Gastroesophageal sphincter (tissue), 4 donors: ENCODE results near the gene ACCSL. TPM values are rescaled to one million over a fixed set of nuclear protein-coding genes. Genes with fewer than 3 reads are reported as not detected.

Experiments
- ATAC-seq: fragments of 150-250 bp; one replicate; pipeline ENCODE4 v1.9.1; 2016; ENCODE audit warnings: mild to moderate bottlenecking, moderate library complexity
- H3K27ac ChIP-seq, 4 donors: fragments of 200-600 bp; sonication (generic) in 3 of 4; 1 replicate in 3 of 4; 2 replicates in 1 of 4; pipeline ENCODE4 v1.5.1; 2016 to 2019
- H3K27me3 ChIP-seq: fragments of 200-600 bp; sonication (generic); one replicate; pipeline ENCODE4 v1.5.1; 2019
- H3K36me3 ChIP-seq, 2 donors: fragments of 200-600 bp; sonication (generic); one replicate each; pipeline ENCODE4 v1.5.1; 2019; ENCODE audit warnings: control low read depth in 1 of 2
- H3K4me1 ChIP-seq, 3 donors: fragments of 200-600 bp; sonication (generic); 1 replicate in 2 of 3; 2 replicates in 1 of 3; pipeline ENCODE4 v1.5.1; 2016 to 2019; ENCODE audit warnings: control low read depth in 2 of 3
- H3K4me3 ChIP-seq, 2 donors: fragments of 200-600 bp; sonication (generic); one replicate each; pipeline ENCODE4 v1.5.1; 2019; ENCODE audit warnings: mild to moderate bottlenecking in 1 of 2, moderate library complexity in 1 of 2
- H3K9me3 ChIP-seq, 3 donors: fragments of 200-600 bp; sonication (generic); one replicate each; pipeline ENCODE4 v1.5.1; 2017 to 2019; ENCODE audit warnings: control low read depth in 2 of 3
- EP300 ChIP-seq: sonication (generic); formaldehyde crosslinking; IDR thresholded peaks from one replicate; pipeline ENCODE4 v1.6.1; 2017; ENCODE audit warnings: antibody characterized with exemption, mild to moderate bottlenecking
- POLR2A ChIP-seq, 2 donors: fragments of 450-650 bp; IDR thresholded peaks; one replicate each; pipeline ENCODE4 v1.6.1; 2017; ENCODE audit warnings: antibody characterized with exemption in 2 of 2, mild to moderate bottlenecking in 2 of 2, moderate library complexity in 1 of 2
- POLR2AphosphoS5 ChIP-seq: sonication (generic); formaldehyde crosslinking; IDR thresholded peaks from one replicate; pipeline ENCODE4 v1.6.1; 2017; ENCODE audit warnings: antibody characterized with exemption
- WGBS, 2 donors: methylation state at CpG; one replicate each; pipeline ENCODE4 v1.1.5; 2018; ENCODE audit warnings: low coverage in 1 of 2; 5-methylcytosine and 5-hydroxymethylcytosine counted together
- total RNA-seq, 4 donors: library from RNA; depleted of rRNA; stranded (reverse); fragments of >200 nt; gene quantifications; one replicate each; pipeline ENCODE4 v1.1.0, GENCODE V29; 2016
- TF ChIP-seq, protein P1 (sequence below), 4 experiments: fragments of 200-600 bp in 2 of 4; fragments of 450-650 bp in 2 of 4; sonication (generic) in 1 of 4; IDR thresholded peaks; one replicate each; pipeline ENCODE4 v1.5.1; 2017 to 2019; ENCODE audit warnings: antibody characterized with exemption in 4 of 4, mild to moderate bottlenecking in 2 of 4, moderate library complexity in 2 of 4

Gene ACCSL
- not detected for total RNA-seq

DNA sequence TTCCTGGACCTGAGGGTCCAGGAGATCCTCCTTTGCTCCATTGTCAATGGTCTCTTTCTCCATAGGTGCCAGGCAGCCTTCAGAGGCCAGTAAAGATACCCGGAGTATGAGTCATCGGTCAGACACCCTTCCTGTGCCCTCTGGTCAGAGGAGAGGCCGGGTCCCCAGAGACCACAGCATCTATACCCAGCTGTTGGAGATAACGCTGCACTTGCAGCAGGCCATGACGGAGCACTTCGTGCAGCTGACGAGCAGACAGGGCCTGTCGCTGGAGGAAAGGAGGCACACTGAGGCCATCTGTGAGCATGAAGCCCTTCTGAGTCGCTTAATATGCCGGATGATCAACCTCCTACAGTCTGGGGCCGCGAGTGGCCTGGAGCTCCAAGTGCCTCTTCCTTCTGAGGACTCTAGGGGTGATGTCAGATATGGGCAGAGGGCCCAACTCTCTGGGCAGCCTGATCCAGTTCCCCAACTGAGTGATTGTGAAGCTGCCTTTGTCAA, at the start of gene ACCSL:
ACCSL (plus strand) TSS at position 51 of the 501 bp plus-strand sequence; CDS start at position 107, 56 bp downstream.
- Histone ChIP-seq H3K27me3 (no peaks in the 10 kb centered on the region), H3K9me3 (no peaks in the 10 kb centered on the region), H3K4me1 (no peaks in the 10 kb centered on the region), H3K27ac (no peak within 1 kb of the TSS), H3K4me3 (no peak within 1 kb of the TSS), H3K36me3 (no peaks in the 10 kb centered on the region)
- no peak for TF ChIP-seq EP300
- ATAC-seq, result no peak
- 60% methylated on average over 3 of the region's 12 CpGs; no CpG with 5 or more reads in 1 of the 2 donors for WGBS, 2 donors

DNA sequence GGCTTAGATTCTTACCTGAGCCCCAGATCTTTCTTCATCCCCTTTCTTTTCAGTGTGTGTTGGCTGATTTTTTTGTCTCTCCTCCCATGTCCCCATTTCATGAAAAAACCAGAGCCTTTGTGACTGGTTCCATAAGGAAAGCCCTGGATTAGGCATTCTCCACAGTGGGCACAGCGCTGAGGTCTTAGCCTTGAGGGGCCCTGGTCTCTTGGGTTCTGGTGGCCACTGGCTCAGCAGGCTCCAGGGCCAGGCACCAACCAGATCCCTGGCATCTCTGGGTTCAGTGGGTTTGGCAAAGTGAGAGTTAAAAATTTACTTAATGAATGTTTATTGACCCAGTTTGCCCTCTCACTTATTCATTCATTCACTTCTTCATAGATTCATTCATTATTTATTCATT, 49.5 kb upstream of the ACCSL start:
- no peaks in the 10 kb centered on the region for H3K9me3 ChIP-seq
- 83 to 100% methylated on average over 1 of the region's 1 CpG for WGBS, 2 donors
- no peak overlapping the region for H3K4me3 ChIP-seq
- no peak for ATAC-seq
- H3K4me1 ChIP-seq, result peaks cover 0 to 6% (median 0%) of the 10 kb centered on the region in 3 donors
- no peaks in the 10 kb centered on the region for H3K36me3 ChIP-seq
- no peaks in the 10 kb centered on the region for H3K27me3 ChIP-seq
- no peak overlapping the region for H3K27ac ChIP-seq
- TF ChIP-seq EP300 (no peak), POLR2AphosphoS5 (no peak), POLR2A (IDR thresholded peaks at IDR 0.05) (no peak)
- TF ChIP-seq, protein P1, sequence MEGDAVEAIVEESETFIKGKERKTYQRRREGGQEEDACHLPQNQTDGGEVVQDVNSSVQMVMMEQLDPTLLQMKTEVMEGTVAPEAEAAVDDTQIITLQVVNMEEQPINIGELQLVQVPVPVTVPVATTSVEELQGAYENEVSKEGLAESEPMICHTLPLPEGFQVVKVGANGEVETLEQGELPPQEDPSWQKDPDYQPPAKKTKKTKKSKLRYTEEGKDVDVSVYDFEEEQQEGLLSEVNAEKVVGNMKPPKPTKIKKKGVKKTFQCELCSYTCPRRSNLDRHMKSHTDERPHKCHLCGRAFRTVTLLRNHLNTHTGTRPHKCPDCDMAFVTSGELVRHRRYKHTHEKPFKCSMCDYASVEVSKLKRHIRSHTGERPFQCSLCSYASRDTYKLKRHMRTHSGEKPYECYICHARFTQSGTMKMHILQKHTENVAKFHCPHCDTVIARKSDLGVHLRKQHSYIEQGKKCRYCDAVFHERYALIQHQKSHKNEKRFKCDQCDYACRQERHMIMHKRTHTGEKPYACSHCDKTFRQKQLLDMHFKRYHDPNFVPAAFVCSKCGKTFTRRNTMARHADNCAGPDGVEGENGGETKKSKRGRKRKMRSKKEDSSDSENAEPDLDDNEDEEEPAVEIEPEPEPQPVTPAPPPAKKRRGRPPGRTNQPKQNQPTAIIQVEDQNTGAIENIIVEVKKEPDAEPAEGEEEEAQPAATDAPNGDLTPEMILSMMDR (IDR thresholded peaks at IDR 0.05), result no peak

DNA sequence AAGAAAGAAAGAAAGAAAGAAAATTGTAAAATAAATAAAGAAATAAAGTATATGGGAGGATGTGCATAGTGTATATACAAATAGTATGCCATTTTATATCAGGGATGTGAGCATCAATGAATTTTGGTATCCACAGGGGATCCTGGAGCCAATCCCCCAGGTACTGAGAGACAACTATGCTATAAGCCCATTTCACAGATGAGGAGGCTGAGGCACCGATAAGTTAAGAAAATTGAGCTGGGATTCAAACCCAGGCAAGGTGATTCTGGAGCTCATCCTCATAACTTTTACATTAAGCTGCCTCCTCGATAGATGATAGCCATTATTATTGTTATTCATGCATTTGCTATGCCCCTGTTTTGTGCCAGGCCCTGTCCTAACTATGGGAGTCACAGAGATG, 47.0 kb upstream of the ACCSL start:
- H3K36me3 ChIP-seq, result no peaks in the 10 kb centered on the region
- H3K9me3 ChIP-seq, result no peaks in the 10 kb centered on the region
- no peak overlapping the region for H3K27ac ChIP-seq
- no peak overlapping the region for H3K4me3 ChIP-seq
- H3K27me3 ChIP-seq, result no peaks in the 10 kb centered on the region
- 17 to 40% methylated on average over 1 to 2 of the region's 2 CpGs for WGBS, 2 donors
- no peak for ATAC-seq
- no peaks in the 10 kb centered on the region for H3K4me1 ChIP-seq
- TF ChIP-seq EP300 (no peak), POLR2AphosphoS5 (no peak), POLR2A (IDR thresholded peaks at IDR 0.05) (no peak)
- TF ChIP-seq, protein P1 (IDR thresholded peaks at IDR 0.05), result no peak

DNA sequence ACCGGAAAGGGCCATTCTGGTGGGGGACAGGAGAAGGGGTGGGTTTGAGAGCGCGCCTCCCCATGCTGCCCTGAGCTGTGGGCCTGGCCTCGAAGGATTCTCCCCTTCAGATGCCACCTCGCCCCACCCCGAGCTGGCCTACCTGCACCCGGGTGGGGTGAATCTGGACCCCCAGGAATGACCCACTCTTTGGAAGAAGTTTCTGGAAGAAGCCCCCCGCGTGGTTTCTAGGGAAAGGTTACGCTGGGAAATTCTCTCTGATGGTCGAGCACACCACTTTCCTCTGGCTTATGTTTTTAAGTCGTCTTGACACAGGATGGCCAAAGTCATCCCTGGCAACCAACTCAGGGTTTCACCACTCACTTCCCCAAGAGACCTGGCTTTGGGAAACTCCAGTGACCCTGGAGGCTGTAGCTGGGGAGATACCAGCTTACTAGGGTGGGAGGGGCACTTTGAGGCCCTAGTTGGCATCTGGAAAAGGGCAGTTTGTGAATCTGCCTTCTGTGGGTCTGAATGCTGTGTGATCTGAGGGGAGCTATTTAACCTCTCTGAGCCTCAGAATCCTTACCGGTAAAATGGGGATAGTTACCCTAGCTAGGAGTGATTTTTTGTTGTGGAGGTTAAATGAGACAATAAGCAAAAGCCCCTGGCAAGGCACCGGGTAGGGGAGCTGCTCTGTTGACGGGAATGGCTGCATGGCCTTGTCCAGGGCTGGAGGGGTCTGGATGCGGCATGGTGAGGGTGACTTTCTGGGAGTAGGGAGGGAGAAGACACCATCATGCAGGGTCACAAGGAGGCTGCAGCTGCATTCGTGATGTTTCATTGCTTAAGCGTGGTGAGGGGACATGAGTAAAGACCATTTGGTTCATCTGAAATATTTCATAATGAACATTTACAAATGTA, 45.3 kb upstream of the ACCSL start:
- Histone ChIP-seq H3K27ac (no peak overlapping the region), H3K36me3 (no peaks in the 10 kb centered on the region), H3K4me1 (no peaks in the 10 kb centered on the region), H3K4me3 (no peak overlapping the region), H3K27me3 (no peaks in the 10 kb centered on the region), H3K9me3 (no peaks in the 10 kb centered on the region)
- ATAC-seq, result no peak
- WGBS, 2 donors, result 86 to 89% methylated on average over 6 to 8 of the region's 18 CpGs
- TF ChIP-seq POLR2AphosphoS5 (no peak), POLR2A (IDR thresholded peaks at IDR 0.05) (no peak), EP300 (no peak)

DNA sequence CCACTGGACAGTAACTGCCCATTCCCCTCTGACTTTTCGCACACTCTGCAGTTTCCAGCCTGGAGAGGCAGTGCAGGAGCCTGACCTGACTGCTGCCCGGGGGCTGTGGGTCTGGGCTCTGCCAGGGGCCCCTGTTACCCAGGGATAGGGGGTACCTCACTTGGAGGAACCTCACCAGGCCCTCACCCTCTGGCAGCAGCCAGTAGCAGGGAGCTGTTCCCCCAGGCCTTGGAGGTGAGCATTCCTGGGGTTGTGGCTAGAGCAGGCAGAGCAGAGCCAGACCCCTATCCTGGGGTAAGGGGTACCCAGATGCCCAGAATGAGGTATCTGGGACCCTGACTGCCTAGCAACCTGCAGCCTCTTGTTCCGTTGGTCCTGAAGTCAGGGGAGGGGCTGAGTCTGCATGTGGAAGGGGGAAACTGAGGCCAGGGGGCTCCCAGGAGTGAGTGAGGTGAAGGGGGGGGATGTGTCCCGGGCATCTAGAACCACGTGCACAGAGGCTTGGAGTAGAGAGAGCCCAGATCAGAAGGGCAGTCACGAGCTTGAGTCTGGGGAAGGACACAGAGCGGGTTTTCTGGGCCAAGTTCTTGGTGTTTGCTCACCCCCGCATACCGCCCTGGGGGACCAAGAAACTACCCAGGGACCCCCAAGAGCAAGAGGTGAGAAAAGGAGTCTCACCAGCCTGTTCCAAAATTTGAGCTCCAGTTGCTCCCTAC, 43.9 kb upstream of the ACCSL start:
- no peaks in the 10 kb centered on the region for H3K27me3 ChIP-seq
- no peak for ATAC-seq

More for the DNA sequence above, 43.9 kb upstream of the ACCSL start:
- no peak overlapping the region for H3K4me3 ChIP-seq
- H3K4me1 ChIP-seq, result no peaks in the 10 kb centered on the region
- no peaks in the 10 kb centered on the region for H3K9me3 ChIP-seq
- H3K36me3 ChIP-seq, result no peaks in the 10 kb centered on the region
- H3K27ac ChIP-seq, result no peak overlapping the region
- 89 to 96% methylated on average over 4 to 8 of the region's 9 CpGs for WGBS, 2 donors
- TF ChIP-seq POLR2A (IDR thresholded peaks at IDR 0.05) (no peak), POLR2AphosphoS5 (no peak), EP300 (no peak)
- TF ChIP-seq, protein P1 (IDR thresholded peaks at IDR 0.05), result no peak
